Fibroblast of mammary gland (primary cell): Measurements from ENCODE around the gene MGST3.

ENCODE experiments used
- DNase-seq: peaks from one replicate; pipeline ENCODE4 v3.0.0-alpha.2; 2010; ENCODE audit warnings: low read depth
- H3K4me3 ChIP-seq: 2 replicates; pipeline ENCODE4 v1.5.1; 2011; ENCODE audit warnings: low read depth, mild to moderate bottlenecking, low read length, moderate library complexity; ENCODE audit not compliant: control insufficient read depth
- CTCF ChIP-seq: conservative IDR thresholded peaks from 2 replicates; pipeline ENCODE4 v1.5.1; 2011; ENCODE audit warnings: low read depth, low read length, inconsistent platforms; ENCODE audit not compliant: control insufficient read depth, insufficient read depth

Gene MGST3

DNA sequence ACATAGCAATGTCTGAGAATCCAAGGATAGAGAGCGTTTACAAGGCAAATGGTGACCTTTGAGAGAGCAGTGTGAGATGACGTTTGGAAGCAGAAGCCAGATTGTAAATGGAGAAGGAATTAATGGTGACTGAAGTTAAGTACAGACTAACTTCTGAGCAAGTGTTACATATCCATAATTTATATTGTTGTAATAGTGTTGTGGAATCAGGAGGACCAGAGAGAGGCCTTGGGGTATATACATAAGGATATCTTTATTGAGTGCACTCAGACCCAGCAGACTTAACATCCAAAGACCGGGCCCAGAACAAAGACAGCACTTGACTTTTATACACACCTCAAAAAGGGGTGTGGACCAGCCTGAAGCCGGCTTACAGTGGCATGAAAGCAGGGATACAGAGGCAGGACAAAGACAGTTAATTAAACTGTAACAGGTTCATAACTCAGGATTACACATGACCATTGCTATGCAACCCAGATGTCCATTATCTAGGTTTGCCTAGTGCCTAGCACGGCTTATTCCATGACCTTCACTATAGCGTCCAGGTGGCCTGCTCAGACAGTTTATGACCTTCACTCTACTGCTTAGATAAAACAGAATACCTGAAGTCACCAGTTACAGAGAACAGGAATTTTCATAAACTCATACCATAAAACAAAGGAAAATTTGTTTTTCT is 2.7 kb upstream of the MGST3 start:
- H3K4me3 ChIP-seq, result no peak overlapping the region
- DNase-seq, result no peak
- TF ChIP-seq CTCF, result no peak

DNA sequence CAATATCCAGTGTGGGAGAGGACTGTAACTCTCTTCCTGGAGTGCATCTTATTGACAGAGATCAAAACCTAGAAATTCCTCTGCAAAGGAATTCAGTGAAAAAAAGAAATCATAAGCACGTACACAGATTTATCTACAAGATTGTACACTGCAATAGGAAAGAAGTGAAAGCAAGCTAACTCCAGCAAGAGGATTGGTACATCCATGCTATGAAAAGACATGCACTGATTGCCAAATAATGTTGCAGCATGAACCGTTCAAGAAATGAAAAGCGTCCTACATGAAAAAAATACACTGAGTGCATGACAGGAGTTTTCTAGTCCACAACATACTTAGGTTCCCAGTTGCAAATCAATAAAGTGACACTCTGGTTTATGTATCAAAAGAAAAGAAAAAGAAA is 1.9 kb upstream of the MGST3 start:
- H3K4me3 ChIP-seq, result no peak overlapping the region
- no peak for TF ChIP-seq CTCF
- no peak for DNase-seq

DNA sequence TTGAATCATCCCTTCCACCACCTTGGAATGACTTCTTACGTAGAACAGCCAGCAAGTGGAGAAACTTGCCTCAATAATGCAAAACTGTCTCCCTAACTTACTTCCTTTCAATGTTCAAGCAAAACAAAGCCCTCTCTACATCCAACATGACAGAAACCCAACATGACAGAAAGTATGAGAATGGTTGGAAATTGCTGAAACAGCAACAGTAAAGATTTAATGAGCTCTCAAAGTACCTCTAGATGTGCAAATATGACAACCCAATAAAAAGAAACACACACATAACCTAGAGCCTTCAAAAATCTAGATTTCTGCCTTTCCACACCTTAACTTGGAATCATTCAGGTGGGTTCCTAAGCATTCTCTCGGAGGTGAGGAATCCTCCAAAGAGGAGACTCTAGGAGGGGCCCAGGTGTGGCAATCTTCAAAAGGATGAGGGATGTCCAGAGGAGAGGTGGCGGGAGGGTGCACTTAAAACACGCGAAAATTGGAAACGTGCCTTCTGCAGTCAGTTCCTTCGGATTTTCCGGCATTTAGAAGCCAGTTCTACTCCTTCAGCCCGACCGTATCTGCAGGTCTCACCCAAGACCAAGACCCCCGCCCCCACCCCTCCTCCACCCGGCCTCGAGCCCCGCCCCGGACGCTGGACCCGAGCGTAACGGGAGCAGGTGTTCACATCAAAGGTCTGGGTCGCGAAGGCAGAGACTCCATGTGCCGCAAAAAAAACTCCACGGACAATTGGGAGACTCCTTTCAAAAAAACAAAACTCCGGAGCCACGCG is 996 bp upstream of the MGST3 start:
- TF ChIP-seq CTCF, result no peak
- peak overlapping the region; percentile 99 for H3K4me3 ChIP-seq
- no peak for DNase-seq

GRCh38 chr1:165631342-165632151 is 513 bp downstream of the MGST3 start:
- TF ChIP-seq CTCF, result peak; percentile 24
- DNase-seq, result peak; percentile 90
- H3K4me3 ChIP-seq, result peak overlapping the region; percentile 99

- peak overlapping the region; percentile 99 for H3K4me3 ChIP-seq
- no peak for TF ChIP-seq CTCF
- DNase-seq, result no peak
Measured at GRCh38 chr1:165632152-165632469, 1.1 kb downstream of the MGST3 start.

DNA sequence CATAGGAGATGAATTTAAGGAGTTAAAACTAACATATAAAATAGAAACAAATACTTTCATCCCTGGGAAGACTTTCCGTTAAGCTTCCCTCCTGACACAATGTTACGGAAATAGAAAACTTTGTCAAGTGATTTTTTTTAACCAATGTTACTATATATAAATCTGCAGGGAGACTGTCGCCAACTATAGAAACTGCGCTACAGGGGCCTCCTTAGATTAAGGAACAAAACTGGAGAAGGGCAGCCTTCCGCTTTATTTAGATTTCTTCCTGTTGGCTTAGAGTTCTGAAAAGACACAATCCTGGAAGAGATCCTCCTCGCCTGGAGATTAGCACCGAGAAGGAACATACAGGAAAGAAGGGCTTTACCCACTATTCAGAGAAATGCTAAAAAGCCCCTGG is 1.5 kb downstream of the MGST3 start:
- DNase-seq, result no peak
- H3K4me3 ChIP-seq, result peak overlapping the region; percentile 99
- TF ChIP-seq CTCF, result no peak
